Measurements from ENCODE around the gene ADGRF5.
"Not testable (repeated sequence)": the region's sequence is repeated elsewhere in the genome, so short reads cannot be mapped to it uniquely, and the experiment has no call there.

GRCh38 chr6:46851576-46851975 lies 70.2 kb downstream of the ADGRF5 start:
- not testable (repeated sequence) for TF ChIP-seq CTCF (IDR thresholded peaks at IDR 0.05); ZFX (IDR thresholded peaks at IDR 0.05; ENCODE audit: borderline replicate concordance)

Data from 22Rv1 (cell line).